Measurements from ENCODE around the gene LIPG. TPM values are rescaled to one million over a fixed set of nuclear protein-coding genes. Genes with fewer than 3 reads are reported as not detected.

Gene LIPG
- total RNA-seq, 1 donor from 2014 or later: 10.2 TPM

- H3K9me3 ChIP-seq: no peaks in the 10 kb centered on the region
- DNase-seq: no peak
- H3K27me3 ChIP-seq: no peaks in the 10 kb centered on the region
- no peak for TF ChIP-seq CTCF (IDR thresholded peaks at IDR 0.05)
- intact Hi-C loops (cut with DNase I): no loop called here
- H3K36me3 ChIP-seq: no peaks in the 10 kb centered on the region
- no peaks in the 10 kb centered on the region for H3K4me1 ChIP-seq
- H3K27ac ChIP-seq: no peak overlapping the region
- no peak overlapping the region for H3K4me3 ChIP-seq
- no peak for ATAC-seq
Measured at GRCh38 chr18:49548229-49548636, 13.6 kb upstream of the LIPG start.

- intact Hi-C loops (cut with DNase I): no loop called here
- Histone ChIP-seq H3K27me3 (no peaks in the 10 kb centered on the region), H3K36me3 (no peaks in the 10 kb centered on the region), H3K4me3 (no peak overlapping the region), H3K9me3 (no peaks in the 10 kb centered on the region), H3K27ac (no peak overlapping the region), H3K4me1 (no peaks in the 10 kb centered on the region)
- DNase-seq: no peak
- no peak for ATAC-seq
- no peak for TF ChIP-seq CTCF (IDR thresholded peaks at IDR 0.05)
Measured at GRCh38 chr18:49550621-49551339, 11.1 kb upstream of the LIPG start.

- ATAC-seq (no peak), DNase-seq (no peak)
- Histone ChIP-seq H3K9me3 (no peaks in the 10 kb centered on the region), H3K27me3 (no peaks in the 10 kb centered on the region), H3K4me1 (no peaks in the 10 kb centered on the region), H3K27ac (no peak overlapping the region), H3K4me3 (no peak overlapping the region), H3K36me3 (no peaks in the 10 kb centered on the region)
- intact Hi-C loops (cut with DNase I): no loop called here
- TF ChIP-seq CTCF (IDR thresholded peaks at IDR 0.05): no peak
Measured at GRCh38 chr18:49553003-49553402, 8.9 kb upstream of the LIPG start.

GRCh38 chr18:49555641-49556040 is 6.2 kb upstream of the LIPG start:
- TF ChIP-seq CTCF (IDR thresholded peaks at IDR 0.05): no peak
- no peaks in the 10 kb centered on the region for H3K9me3 ChIP-seq

GRCh38 chr18:49558356-49558755 is 3.5 kb upstream of the LIPG start:
- intact Hi-C loops (cut with DNase I): no loop called here
- peaks cover 33% of the 10 kb centered on the region for H3K27me3 ChIP-seq
- H3K36me3 ChIP-seq: no peaks in the 10 kb centered on the region
- ATAC-seq (no peak), DNase-seq (no peak)
- peaks cover 23% of the 10 kb centered on the region for H3K4me1 ChIP-seq
- H3K27ac ChIP-seq: no peak overlapping the region
- H3K9me3 ChIP-seq: no peaks in the 10 kb centered on the region
- H3K4me3 ChIP-seq: no peak overlapping the region
- no peak for TF ChIP-seq CTCF (IDR thresholded peaks at IDR 0.05)

More at GRCh38 chr18:49555641-49556040, 6.2 kb upstream of the LIPG start:
- Histone ChIP-seq H3K4me3 (no peak overlapping the region), H3K36me3 (no peaks in the 10 kb centered on the region), H3K4me1 (peaks cover 5% of the 10 kb centered on the region), H3K27me3 (peaks cover 10% of the 10 kb centered on the region), H3K27ac (no peak overlapping the region)
- intact Hi-C loops (cut with DNase I): no loop called here
- ATAC-seq (no peak), DNase-seq (no peak)

All from upper lobe of right lung (tissue), 1 donor.